ENCODE data around the gene RAB11FIP3. TPM values are rescaled to one million over a fixed set of nuclear protein-coding genes. Genes with fewer than 3 reads are reported as not detected.

The RAB11FIP3 gene
- total RNA-seq, 1 experiment from 2014 or later, result 37.5 TPM

- no peaks in the 10 kb centered on the region for H3K27me3 Mint-ChIP-seq (ENCODE audit: insufficient read depth, unreplicated experiment)
- H3K9me3 Mint-ChIP-seq (ENCODE audit: unreplicated experiment), result no peaks in the 10 kb centered on the region
- ChIA-PET CTCF (no interaction called here), POLR2A (no interaction called here)
- H3K36me3 Mint-ChIP-seq (ENCODE audit: insufficient read depth, unreplicated experiment), result peaks cover 28% of the 10 kb centered on the region
- no peak for DNase-seq (ENCODE audit: unreplicated experiment)
- BruUV-seq (replicated peaks), result no TSS peak
- H3K27ac Mint-ChIP-seq (ENCODE audit: low read depth, unreplicated experiment), result no peak overlapping the region
- TF ChIP-seq, protein P1, sequence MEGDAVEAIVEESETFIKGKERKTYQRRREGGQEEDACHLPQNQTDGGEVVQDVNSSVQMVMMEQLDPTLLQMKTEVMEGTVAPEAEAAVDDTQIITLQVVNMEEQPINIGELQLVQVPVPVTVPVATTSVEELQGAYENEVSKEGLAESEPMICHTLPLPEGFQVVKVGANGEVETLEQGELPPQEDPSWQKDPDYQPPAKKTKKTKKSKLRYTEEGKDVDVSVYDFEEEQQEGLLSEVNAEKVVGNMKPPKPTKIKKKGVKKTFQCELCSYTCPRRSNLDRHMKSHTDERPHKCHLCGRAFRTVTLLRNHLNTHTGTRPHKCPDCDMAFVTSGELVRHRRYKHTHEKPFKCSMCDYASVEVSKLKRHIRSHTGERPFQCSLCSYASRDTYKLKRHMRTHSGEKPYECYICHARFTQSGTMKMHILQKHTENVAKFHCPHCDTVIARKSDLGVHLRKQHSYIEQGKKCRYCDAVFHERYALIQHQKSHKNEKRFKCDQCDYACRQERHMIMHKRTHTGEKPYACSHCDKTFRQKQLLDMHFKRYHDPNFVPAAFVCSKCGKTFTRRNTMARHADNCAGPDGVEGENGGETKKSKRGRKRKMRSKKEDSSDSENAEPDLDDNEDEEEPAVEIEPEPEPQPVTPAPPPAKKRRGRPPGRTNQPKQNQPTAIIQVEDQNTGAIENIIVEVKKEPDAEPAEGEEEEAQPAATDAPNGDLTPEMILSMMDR (IDR thresholded peaks at IDR 0.05; ENCODE audit: unreplicated experiment), result no peak
- intact Hi-C loops (cut with micrococcal nuclease), result no loop called here
- no peaks in the 10 kb centered on the region for H3K4me1 Mint-ChIP-seq (ENCODE audit: insufficient read depth, unreplicated experiment)
- no peak overlapping the region for H3K4me3 Mint-ChIP-seq (ENCODE audit: unreplicated experiment)
Observed at GRCh38 chr16:472199-472504, 46.7 kb downstream of the RAB11FIP3 start.

- Mint-ChIP-seq H3K4me3 (ENCODE audit: unreplicated experiment) (no peak overlapping the region), H3K4me1 (ENCODE audit: insufficient read depth, unreplicated experiment) (no peaks in the 10 kb centered on the region), H3K27me3 (ENCODE audit: insufficient read depth, unreplicated experiment) (no peaks in the 10 kb centered on the region), H3K9me3 (ENCODE audit: unreplicated experiment) (no peaks in the 10 kb centered on the region), H3K36me3 (ENCODE audit: insufficient read depth, unreplicated experiment) (peaks cover 36% of the 10 kb centered on the region), H3K27ac (ENCODE audit: low read depth, unreplicated experiment) (no peak overlapping the region)
- TF ChIP-seq, protein P1 (IDR thresholded peaks at IDR 0.05; ENCODE audit: unreplicated experiment), result no peak
- CTCF ChIA-PET, result no interaction called here
- POLR2A ChIA-PET, result interaction anchor here (0.7 kb wide), 1 partner anchor 66 kb away, joined by 3 read pairs; no protein-coding TSS in a partner anchor
- BruUV-seq (replicated peaks), result no TSS peak
- intact Hi-C loops (cut with micrococcal nuclease), result no loop called here
- no peak for DNase-seq (ENCODE audit: unreplicated experiment)
Observed at GRCh38 chr16:473046-474043, 47.9 kb downstream of the RAB11FIP3 start.

DNA sequence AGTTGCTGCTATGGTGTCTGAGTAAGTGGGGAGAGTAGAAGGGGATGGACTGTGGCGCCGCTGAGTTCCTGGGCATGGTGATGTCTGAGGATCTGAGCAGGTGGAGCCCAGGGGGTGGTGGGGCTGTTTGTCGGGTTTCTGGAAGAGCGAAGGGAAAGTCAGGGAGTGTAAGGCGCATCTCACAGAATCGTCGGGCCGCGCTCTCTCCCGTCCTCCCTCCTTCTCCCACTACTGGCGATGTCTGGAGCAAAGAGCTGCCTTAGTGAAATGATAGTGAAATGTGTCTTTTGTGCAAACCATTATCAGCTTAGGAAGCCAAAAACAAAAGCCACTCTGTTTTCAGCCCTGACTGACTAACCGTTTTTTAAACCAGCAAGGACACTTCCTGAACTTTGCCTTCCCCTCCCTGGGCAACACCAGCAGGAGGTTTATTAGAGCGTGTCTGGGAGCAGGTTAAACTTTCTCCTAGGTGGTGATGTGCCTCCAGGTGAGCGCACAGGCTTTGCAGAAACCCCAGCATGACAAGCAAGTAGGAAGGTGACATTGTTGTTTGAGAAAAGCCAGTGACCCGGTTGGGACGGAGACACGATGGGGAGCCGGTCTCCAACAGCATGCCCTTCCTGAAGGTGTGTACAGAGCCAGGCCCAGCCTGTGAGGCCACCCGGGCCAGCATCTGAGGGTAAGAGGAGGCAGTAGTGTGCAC is 49.1 kb downstream of the RAB11FIP3 start:
- no peak overlapping the region for H3K27ac Mint-ChIP-seq (ENCODE audit: low read depth, unreplicated experiment)
- H3K4me3 Mint-ChIP-seq (ENCODE audit: unreplicated experiment), result no peak overlapping the region
- peaks cover 37% of the 10 kb centered on the region for H3K36me3 Mint-ChIP-seq (ENCODE audit: insufficient read depth, unreplicated experiment)
- H3K4me1 Mint-ChIP-seq (ENCODE audit: insufficient read depth, unreplicated experiment), result no peaks in the 10 kb centered on the region
- DNase-seq (ENCODE audit: unreplicated experiment), result no peak
- TF ChIP-seq, protein P1 (IDR thresholded peaks at IDR 0.05; ENCODE audit: unreplicated experiment), result no peak
- ChIA-PET CTCF (no interaction called here), POLR2A (interaction anchor here (0.7 kb wide), 1 partner anchor 67 kb away, joined by 3 read pairs; no protein-coding TSS in a partner anchor)
- BruUV-seq (replicated peaks), result no TSS peak
- H3K27me3 Mint-ChIP-seq (ENCODE audit: insufficient read depth, unreplicated experiment), result no peaks in the 10 kb centered on the region
- H3K9me3 Mint-ChIP-seq (ENCODE audit: unreplicated experiment), result no peaks in the 10 kb centered on the region
- intact Hi-C loops (cut with micrococcal nuclease), result no loop called here

DNA sequence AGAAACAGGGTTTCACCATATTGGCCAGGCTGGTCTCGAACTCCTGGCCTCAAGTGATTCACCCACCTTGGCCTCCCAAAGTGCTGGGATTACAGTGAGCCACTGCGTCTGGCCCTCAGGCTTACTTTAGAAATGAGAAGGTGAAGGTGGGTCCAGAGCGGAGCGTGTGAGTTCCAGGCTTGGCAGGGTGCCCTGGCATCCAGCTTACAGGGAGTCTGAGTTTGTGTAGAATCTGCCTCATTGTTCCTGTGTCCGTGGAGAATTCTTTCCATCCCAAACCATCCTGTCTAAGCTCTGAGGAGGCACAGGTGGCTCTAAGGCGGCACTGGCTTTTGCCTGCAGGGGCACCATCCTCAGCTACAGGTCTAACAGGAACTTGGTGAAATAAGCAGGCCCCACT is 50.6 kb downstream of the RAB11FIP3 start:
- no peaks in the 10 kb centered on the region for H3K27me3 Mint-ChIP-seq (ENCODE audit: insufficient read depth, unreplicated experiment)
- no peak overlapping the region for H3K27ac Mint-ChIP-seq (ENCODE audit: low read depth, unreplicated experiment)
- TF ChIP-seq, protein P1 (IDR thresholded peaks at IDR 0.05; ENCODE audit: unreplicated experiment), result no peak
- ChIA-PET CTCF (interaction anchor here (0.9 kb wide), 1 partner anchor 19 kb away, joined by 3 read pairs; no protein-coding TSS in a partner anchor), POLR2A (no interaction called here)
- peaks cover 33% of the 10 kb centered on the region for H3K36me3 Mint-ChIP-seq (ENCODE audit: insufficient read depth, unreplicated experiment)
- no peak overlapping the region for H3K4me3 Mint-ChIP-seq (ENCODE audit: unreplicated experiment)
- DNase-seq (ENCODE audit: unreplicated experiment), result no peak
- intact Hi-C loops (cut with micrococcal nuclease), result no loop called here
- no TSS peak for BruUV-seq (replicated peaks)
- no peaks in the 10 kb centered on the region for H3K9me3 Mint-ChIP-seq (ENCODE audit: unreplicated experiment)
- H3K4me1 Mint-ChIP-seq (ENCODE audit: insufficient read depth, unreplicated experiment), result no peaks in the 10 kb centered on the region

Measured in MCF 10A (cell line).